ENCODE data around the gene ZNF627.
"Not testable (repeated sequence)": the region's sequence is repeated elsewhere in the genome, so short reads cannot be mapped to it uniquely, and the experiment has no call there.

ZNF627 gene

DNA sequence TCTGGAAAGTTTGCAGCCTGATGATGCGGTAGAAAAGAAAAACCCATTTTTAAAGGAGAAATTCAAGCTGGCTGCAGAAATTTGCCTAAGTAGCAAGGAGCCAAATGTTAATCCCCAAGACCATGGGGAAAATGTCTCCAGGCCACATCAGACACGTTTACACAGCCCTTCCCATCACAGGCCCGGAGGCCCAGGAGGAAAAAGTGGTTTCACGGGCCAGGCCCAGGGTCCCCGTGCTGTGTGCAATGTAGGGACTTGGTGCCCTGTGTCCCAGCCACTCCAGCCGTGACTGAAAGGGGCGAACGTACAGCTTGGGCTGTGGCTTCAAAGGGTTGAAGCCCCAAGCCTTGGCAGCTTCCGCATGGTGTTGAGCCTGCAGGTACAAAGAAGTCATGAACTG, 35.9 kb downstream of the ZNF627 start:
- no peak overlapping the region for H3K27ac ChIP-seq (ENCODE audit: low read depth, low read length)

DNA sequence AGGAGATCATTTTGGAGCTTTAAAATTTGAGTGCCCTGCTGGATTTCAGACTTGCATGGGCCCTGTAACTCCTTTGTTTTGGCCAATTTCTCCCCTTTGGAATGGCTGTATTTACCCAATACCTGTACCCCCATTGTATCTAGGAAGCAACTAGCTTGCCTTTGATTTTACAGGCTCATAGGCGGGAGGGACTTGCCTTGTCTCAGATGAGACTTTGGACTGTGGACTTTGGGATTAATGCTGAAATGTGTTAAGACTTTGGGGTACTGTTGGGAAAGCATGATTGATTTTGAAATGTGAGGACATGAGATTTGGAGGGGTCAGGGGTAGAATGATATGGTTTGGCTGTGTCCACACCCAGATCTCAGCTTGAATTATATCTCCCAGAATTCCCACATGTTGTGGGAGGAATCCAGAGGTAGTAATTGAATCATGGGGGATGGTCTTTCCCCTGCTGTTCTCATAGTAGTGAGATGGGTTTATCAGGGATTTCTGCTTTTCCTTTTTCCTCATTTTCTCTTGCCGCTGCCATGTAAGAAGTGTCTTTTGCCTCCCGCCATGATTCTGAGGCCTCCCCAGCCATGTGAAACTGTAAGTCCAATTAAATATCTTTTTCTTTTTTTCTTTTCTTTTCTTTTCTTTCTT, 36.9 kb downstream of the ZNF627 start:
- not testable (repeated sequence) for H3K27ac ChIP-seq (ENCODE audit: low read depth, low read length); H3K9ac ChIP-seq (ENCODE audit: low read length); H3K4me3 ChIP-seq (ENCODE audit: low read depth, low read length); H3K4me1 ChIP-seq (ENCODE audit: control insufficient read depth, insufficient read depth, low read length); H3K27me3 ChIP-seq (ENCODE audit: control insufficient read depth, insufficient read depth, low read length); H3K36me3 ChIP-seq (ENCODE audit: control insufficient read depth, insufficient read depth, low read length)
- peaks cover 11% of the 10 kb centered on the region for H3K9me3 ChIP-seq (ENCODE audit: control insufficient read depth, insufficient read depth, low read depth, low read length)

More for the DNA sequence above, 35.9 kb downstream of the ZNF627 start:
- no peaks in the 10 kb centered on the region for H3K4me1 ChIP-seq (ENCODE audit: control insufficient read depth, insufficient read depth, low read length)
- peaks cover 11% of the 10 kb centered on the region for H3K9me3 ChIP-seq (ENCODE audit: control insufficient read depth, insufficient read depth, low read depth, low read length)
- H3K36me3 ChIP-seq (ENCODE audit: control insufficient read depth, insufficient read depth, low read length) = no peaks in the 10 kb centered on the region
- H3K9ac ChIP-seq (ENCODE audit: low read length) = no peak overlapping the region
- H3K27me3 ChIP-seq (ENCODE audit: control insufficient read depth, insufficient read depth, low read length) = no peaks in the 10 kb centered on the region
- no peak overlapping the region for H3K4me3 ChIP-seq (ENCODE audit: low read depth, low read length)

DNA sequence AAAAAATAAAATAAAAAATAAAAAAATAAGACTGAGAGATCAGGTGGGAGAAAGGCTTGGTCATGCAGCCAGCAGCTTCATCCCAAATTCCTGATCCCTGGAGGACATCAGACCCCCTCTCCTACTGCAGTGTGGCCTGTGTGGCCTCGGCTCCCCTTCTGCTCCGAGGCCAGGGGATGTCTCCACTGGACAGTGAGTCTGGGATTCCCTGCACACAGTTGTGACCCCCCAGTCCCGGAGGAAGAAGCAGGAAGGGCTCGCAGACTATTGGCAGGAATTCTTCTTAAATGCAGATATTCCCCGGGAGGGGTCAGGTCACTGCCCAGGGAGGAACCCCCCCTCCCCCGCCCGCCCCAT, 41.9 kb downstream of the ZNF627 start:
- H3K4me3 ChIP-seq (ENCODE audit: low read depth, low read length) = peak overlapping the region; percentile 91
- no peak overlapping the region for H3K27ac ChIP-seq (ENCODE audit: low read depth, low read length)
- no peaks in the 10 kb centered on the region for H3K36me3 ChIP-seq (ENCODE audit: control insufficient read depth, insufficient read depth, low read length)
- H3K4me1 ChIP-seq (ENCODE audit: control insufficient read depth, insufficient read depth, low read length) = no peaks in the 10 kb centered on the region
- H3K9ac ChIP-seq (ENCODE audit: low read length) = no peak overlapping the region
- H3K27me3 ChIP-seq (ENCODE audit: control insufficient read depth, insufficient read depth, low read length) = no peaks in the 10 kb centered on the region
- peaks cover 6% of the 10 kb centered on the region; the same call in 1 of the 2 replicates for H3K9me3 ChIP-seq (ENCODE audit: control insufficient read depth, insufficient read depth, low read depth, low read length)

DNA sequence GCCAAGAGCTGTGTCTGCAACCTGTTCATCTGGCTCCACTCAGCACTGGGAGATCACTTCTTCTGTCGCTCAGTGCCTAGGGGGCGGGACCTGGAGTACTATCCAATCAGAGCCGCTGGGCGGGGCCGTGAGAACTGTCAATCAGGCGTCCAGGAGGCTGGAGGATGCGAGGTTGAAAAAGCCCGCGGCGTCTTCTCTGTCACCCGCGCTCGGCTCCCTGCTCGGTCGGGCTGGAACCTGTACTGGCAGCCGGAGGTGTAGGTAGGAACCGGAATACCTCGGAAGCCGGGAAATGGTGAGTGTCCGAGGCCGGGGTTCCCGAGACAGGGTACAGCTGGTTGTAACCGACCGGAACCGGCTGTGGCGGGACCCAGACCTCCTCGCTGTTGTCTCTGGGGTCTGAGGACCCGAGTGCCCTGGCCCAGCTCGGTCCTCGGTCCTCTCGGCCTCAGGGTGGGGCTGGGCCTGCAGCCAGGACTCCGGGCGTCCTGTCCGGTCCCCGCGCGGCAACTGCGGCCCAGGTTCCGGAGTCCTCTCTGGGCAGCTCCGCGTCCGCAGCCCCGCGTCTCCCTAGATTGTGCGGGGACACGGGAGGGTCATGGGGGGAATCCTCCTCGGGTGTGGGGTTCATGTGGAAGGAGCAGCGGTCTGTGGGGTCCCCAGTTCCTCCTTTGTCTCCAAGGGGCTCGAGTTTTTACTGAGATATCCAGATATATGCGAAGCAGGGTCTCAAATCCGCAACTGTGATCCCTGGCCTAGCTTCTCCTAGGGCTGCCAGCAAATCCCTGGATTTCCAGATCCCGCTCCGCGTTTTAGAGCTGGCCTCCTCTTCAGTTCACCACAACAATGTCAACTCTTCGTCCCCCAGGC, 42.6 kb downstream of the ZNF627 start:
- H3K4me1 ChIP-seq (ENCODE audit: control insufficient read depth, insufficient read depth, low read length) = no peaks in the 10 kb centered on the region
- H3K27me3 ChIP-seq (ENCODE audit: control insufficient read depth, insufficient read depth, low read length) = no peaks in the 10 kb centered on the region
- peak overlapping the region; percentile 91 for H3K4me3 ChIP-seq (ENCODE audit: low read depth, low read length)
- no peaks in the 10 kb centered on the region for H3K36me3 ChIP-seq (ENCODE audit: control insufficient read depth, insufficient read depth, low read length)
- H3K9ac ChIP-seq (ENCODE audit: low read length) = peak overlapping the region; percentile 91
- H3K9me3 ChIP-seq (ENCODE audit: control insufficient read depth, insufficient read depth, low read depth, low read length) = peaks cover 6% of the 10 kb centered on the region; the same call in 1 of the 2 replicates
- peak overlapping the region; percentile 66; the same call in 1 of the 2 replicates for H3K27ac ChIP-seq (ENCODE audit: low read depth, low read length)

DNA sequence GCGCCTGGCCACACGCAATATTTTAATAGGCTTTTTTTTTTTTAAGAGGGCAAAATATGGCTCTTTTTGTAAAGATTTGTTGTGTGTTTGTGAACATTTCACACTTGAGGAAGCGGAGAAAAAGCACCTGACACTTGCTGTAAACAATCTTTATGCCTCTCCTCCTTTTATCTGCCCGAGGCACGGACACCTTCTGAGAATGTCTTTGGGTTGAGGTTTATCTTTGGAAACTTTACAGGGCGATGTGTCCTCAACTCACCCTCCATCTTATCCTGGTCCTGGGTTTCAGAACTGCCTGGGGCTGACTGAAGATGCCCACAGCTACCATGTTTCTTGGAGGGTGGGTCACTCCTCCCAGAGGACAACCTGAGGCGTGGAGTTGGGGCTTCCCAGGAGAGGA, 44.0 kb downstream of the ZNF627 start:
- no peaks in the 10 kb centered on the region for H3K4me1 ChIP-seq (ENCODE audit: control insufficient read depth, insufficient read depth, low read length)
- no peaks in the 10 kb centered on the region for H3K27me3 ChIP-seq (ENCODE audit: control insufficient read depth, insufficient read depth, low read length)
- no peak overlapping the region for H3K4me3 ChIP-seq (ENCODE audit: low read depth, low read length)
- no peak overlapping the region for H3K9ac ChIP-seq (ENCODE audit: low read length)
- no peaks in the 10 kb centered on the region for H3K36me3 ChIP-seq (ENCODE audit: control insufficient read depth, insufficient read depth, low read length)
- no peak overlapping the region for H3K27ac ChIP-seq (ENCODE audit: low read depth, low read length)
- peaks cover 6% of the 10 kb centered on the region; the same call in 1 of the 2 replicates for H3K9me3 ChIP-seq (ENCODE audit: control insufficient read depth, insufficient read depth, low read depth, low read length)

DNA sequence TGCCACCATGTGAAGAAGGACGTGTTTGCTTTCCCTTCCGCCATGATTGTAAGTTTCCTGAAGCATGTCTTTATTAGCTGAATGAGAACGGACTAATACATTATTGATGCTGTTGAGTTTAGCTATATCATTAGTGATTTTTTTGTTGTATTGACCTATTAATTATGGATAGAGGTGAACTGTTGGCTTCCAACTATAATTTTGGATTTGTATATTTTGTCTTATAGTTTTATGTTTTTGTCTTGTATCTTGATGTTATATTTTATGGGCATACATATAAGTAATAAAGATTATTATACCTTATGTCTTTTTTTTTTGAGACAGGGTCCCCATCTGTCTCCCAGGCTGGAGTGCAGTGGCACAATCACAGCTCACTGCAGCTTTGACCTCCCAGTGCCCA, 45.6 kb downstream of the ZNF627 start:
- Histone ChIP-seq H3K4me3 (ENCODE audit: low read depth, low read length) (no peak overlapping the region), H3K27ac (ENCODE audit: low read depth, low read length) (no peak overlapping the region), H3K27me3 (ENCODE audit: control insufficient read depth, insufficient read depth, low read length) (no peaks in the 10 kb centered on the region), H3K36me3 (ENCODE audit: control insufficient read depth, insufficient read depth, low read length) (peaks cover 3% of the 10 kb centered on the region; the same call in 1 of the 2 replicates), H3K9me3 (ENCODE audit: control insufficient read depth, insufficient read depth, low read depth, low read length) (peaks cover 14% of the 10 kb centered on the region; the same call in 1 of the 2 replicates), H3K4me1 (ENCODE audit: control insufficient read depth, insufficient read depth, low read length) (no peaks in the 10 kb centered on the region), H3K9ac (ENCODE audit: low read length) (no peak overlapping the region)

DNA sequence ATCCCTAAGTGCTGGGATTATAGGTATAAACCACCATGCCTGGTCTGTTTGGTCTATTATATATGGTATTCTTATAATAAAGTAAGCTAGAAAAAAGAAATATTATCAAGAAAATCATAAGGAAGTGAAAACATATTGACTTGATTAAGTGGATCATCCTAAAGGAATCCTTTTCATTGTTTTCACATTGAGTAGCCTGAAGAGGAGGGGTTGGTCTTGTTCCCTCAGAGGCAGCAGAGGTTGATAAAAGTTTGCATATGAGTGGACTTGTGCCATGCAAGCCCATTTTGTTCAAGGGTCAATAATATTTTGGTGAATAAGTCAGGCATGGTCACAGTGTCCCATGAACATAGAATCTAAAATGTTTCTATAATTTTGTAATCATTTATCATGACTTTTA, 52.7 kb downstream of the ZNF627 start:
- no peaks in the 10 kb centered on the region for H3K4me1 ChIP-seq (ENCODE audit: control insufficient read depth, insufficient read depth, low read length)
- H3K9me3 ChIP-seq (ENCODE audit: control insufficient read depth, insufficient read depth, low read depth, low read length) = peaks cover 62% of the 10 kb centered on the region
- H3K36me3 ChIP-seq (ENCODE audit: control insufficient read depth, insufficient read depth, low read length) = peaks cover 59% of the 10 kb centered on the region
- no peak overlapping the region for H3K27ac ChIP-seq (ENCODE audit: low read depth, low read length)
- H3K27me3 ChIP-seq (ENCODE audit: control insufficient read depth, insufficient read depth, low read length) = no peaks in the 10 kb centered on the region
- H3K4me3 ChIP-seq (ENCODE audit: low read depth, low read length) = no peak overlapping the region
- H3K9ac ChIP-seq (ENCODE audit: low read length) = no peak overlapping the region

DNA sequence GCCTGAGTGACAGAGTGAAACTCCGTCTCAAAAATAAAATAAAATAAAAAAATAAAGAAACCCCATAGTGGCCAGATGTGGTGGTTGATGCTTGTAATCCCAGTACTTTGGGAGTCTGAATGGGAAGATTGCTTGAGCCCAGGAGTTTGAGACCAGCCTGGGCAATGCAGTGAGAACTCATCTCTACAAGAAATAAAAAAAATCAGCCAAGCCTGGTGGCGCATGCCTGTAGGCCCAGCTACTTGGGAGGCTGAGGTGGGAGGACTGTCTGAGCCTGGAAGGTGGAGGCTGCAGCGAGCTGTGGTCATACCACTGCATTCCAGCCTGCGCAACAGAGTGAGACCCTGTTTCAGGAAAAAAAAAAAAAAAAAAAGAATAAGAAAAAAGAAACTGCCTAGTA, 53.8 kb downstream of the ZNF627 start:
- no peak overlapping the region for H3K9ac ChIP-seq (ENCODE audit: low read length)
- H3K4me3 ChIP-seq (ENCODE audit: low read depth, low read length) = no peak overlapping the region
- H3K4me1 ChIP-seq (ENCODE audit: control insufficient read depth, insufficient read depth, low read length) = no peaks in the 10 kb centered on the region
- no peak overlapping the region for H3K27ac ChIP-seq (ENCODE audit: low read depth, low read length)
- H3K36me3 ChIP-seq (ENCODE audit: control insufficient read depth, insufficient read depth, low read length) = peaks cover 67% of the 10 kb centered on the region
- H3K27me3 ChIP-seq (ENCODE audit: control insufficient read depth, insufficient read depth, low read length) = no peaks in the 10 kb centered on the region
- peaks cover 65% of the 10 kb centered on the region for H3K9me3 ChIP-seq (ENCODE audit: control insufficient read depth, insufficient read depth, low read depth, low read length)

DNA sequence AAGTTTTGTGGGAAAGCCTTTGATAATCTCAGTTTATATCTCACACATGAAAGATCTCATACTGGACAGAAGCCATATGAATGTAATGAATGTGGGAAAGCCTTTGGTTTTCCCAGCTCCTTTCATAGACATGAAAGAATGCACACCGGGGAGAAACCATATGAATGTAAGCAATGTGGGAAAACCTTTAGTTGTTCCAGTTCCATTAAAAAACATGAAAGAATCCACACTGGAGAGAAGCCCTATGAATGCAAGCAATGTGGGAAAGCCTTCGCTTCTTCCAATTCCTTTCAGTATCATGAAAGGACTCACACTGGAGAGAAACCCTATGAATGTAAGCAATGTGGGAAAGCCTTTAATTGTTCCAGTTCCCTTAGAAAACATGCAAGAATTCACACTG, 54.8 kb downstream of the ZNF627 start:
- Histone ChIP-seq H3K4me3 (ENCODE audit: low read depth, low read length) (no peak overlapping the region), H3K4me1 (ENCODE audit: control insufficient read depth, insufficient read depth, low read length) (no peaks in the 10 kb centered on the region), H3K36me3 (ENCODE audit: control insufficient read depth, insufficient read depth, low read length) (peaks cover 67% of the 10 kb centered on the region), H3K27ac (ENCODE audit: low read depth, low read length) (no peak overlapping the region), H3K9me3 (ENCODE audit: control insufficient read depth, insufficient read depth, low read depth, low read length) (peaks cover 65% of the 10 kb centered on the region), H3K9ac (ENCODE audit: low read length) (no peak overlapping the region), H3K27me3 (ENCODE audit: control insufficient read depth, insufficient read depth, low read length) (no peaks in the 10 kb centered on the region)

DNA sequence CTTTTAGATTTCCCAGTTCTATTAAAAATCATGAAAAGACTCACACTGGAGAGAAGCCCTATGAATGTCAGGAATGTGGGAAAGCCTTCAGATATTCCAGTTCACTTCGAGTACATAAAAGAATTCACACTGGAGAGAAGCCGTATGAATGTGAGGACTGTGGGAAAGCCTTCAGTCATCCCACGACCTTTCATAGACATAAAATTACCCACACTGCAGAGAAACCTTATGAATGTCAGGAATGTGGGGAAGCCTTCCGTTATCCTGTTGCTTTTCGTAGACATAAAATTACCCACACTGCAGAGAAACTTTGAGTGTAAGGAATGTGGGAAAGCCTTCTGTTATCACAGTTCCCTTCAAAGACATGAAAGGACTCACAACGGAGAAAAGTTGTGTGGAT, 55.2 kb downstream of the ZNF627 start:
- Histone ChIP-seq H3K9me3 (ENCODE audit: control insufficient read depth, insufficient read depth, low read depth, low read length) (peaks cover 64% of the 10 kb centered on the region), H3K27ac (ENCODE audit: low read depth, low read length) (no peak overlapping the region), H3K4me3 (ENCODE audit: low read depth, low read length) (no peak overlapping the region), H3K4me1 (ENCODE audit: control insufficient read depth, insufficient read depth, low read length) (no peaks in the 10 kb centered on the region), H3K9ac (ENCODE audit: low read length) (no peak overlapping the region), H3K27me3 (ENCODE audit: control insufficient read depth, insufficient read depth, low read length) (no peaks in the 10 kb centered on the region), H3K36me3 (ENCODE audit: control insufficient read depth, insufficient read depth, low read length) (peaks cover 67% of the 10 kb centered on the region)

DNA sequence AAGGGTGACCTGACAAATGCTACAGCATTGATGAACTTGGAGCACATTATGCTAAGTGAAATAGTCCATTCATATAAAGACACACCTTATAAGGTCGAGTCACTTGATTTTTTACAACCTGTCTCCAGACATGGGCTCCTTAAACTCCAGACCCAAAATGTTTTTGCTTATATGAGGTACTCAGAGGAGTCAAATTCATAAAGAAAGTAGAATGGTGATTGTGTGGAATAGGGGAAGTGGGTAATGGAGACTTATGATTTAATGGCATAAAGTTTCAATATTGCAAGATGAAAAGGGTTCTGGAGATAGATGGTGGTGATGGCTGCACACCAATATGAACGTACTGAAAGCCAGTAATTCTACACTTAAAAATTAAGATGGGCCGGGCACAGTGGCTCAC, 59.3 kb downstream of the ZNF627 start:
- no peak overlapping the region for H3K4me3 ChIP-seq (ENCODE audit: low read depth, low read length)

More for the DNA sequence above, 59.3 kb downstream of the ZNF627 start:
- no peaks in the 10 kb centered on the region for H3K27me3 ChIP-seq (ENCODE audit: control insufficient read depth, insufficient read depth, low read length)
- no peak overlapping the region for H3K9ac ChIP-seq (ENCODE audit: low read length)
- peaks cover 37% of the 10 kb centered on the region for H3K36me3 ChIP-seq (ENCODE audit: control insufficient read depth, insufficient read depth, low read length)
- H3K9me3 ChIP-seq (ENCODE audit: control insufficient read depth, insufficient read depth, low read depth, low read length) = peaks cover 39% of the 10 kb centered on the region
- no peak overlapping the region for H3K27ac ChIP-seq (ENCODE audit: low read depth, low read length)
- no peaks in the 10 kb centered on the region for H3K4me1 ChIP-seq (ENCODE audit: control insufficient read depth, insufficient read depth, low read length)

All from HUES6 (cell line).